ENCODE results near the gene CEACAM3. TPM values are rescaled to one million over a fixed set of nuclear protein-coding genes. Genes with fewer than 3 reads are reported as not detected.
A peak's percentile ranks its signal among the peaks of the same experiment; 100 is the strongest.
"Not testable (repeated sequence)": the region's sequence is repeated elsewhere in the genome, so short reads cannot be mapped to it uniquely, and the experiment has no call there.

The CEACAM3 gene
- total RNA-seq, 2 experiments from 2014 or later: not detected

- Mint-ChIP-seq H3K4me1 (ENCODE audit: low read depth) (peaks cover 3% of the 10 kb centered on the region), H3K27ac (no peak overlapping the region), H3K9me3 (no peaks in the 10 kb centered on the region), H3K4me3 (no peak overlapping the region), H3K27me3 (peaks cover 24% of the 10 kb centered on the region), H3K36me3 (ENCODE audit: low read depth) (no peaks in the 10 kb centered on the region)
- intact Hi-C loops (cut with micrococcal nuclease): loop anchor here (2.0 kb wide), 1 partner anchor 31 kb away; no protein-coding TSS in a partner anchor
- TF ChIP-seq CTCF (IDR thresholded peaks at IDR 0.05): peak; percentile 72
- POLR2A ChIA-PET: no interaction called here
- DNase-seq (peak; percentile 86), ATAC-seq (peak; percentile 96)
- CTCF ChIA-PET: interaction anchor here (0.8 to 7.7 kb wide), 45 partner anchors 8 to 305 kb away, joined by 3 to 177 read pairs (median 6); partner anchors contain the start of genes CEACAM3 and CEACAM5
Measured at GRCh38 chr19:41753936-41754529, 42.4 kb upstream of the CEACAM3 start.

- DNase-seq (no peak), ATAC-seq (no peak)
- H3K4me1 Mint-ChIP-seq (ENCODE audit: low read depth): peaks cover 3% of the 10 kb centered on the region
- POLR2A ChIA-PET: no interaction called here
- intact Hi-C loops (cut with micrococcal nuclease): loop anchor here (2.0 kb wide), 1 partner anchor 29 kb away; no protein-coding TSS in a partner anchor
- no peaks in the 10 kb centered on the region for H3K9me3 Mint-ChIP-seq
- H3K27ac Mint-ChIP-seq: no peak within 1 kb of the TSS
- TF ChIP-seq CTCF (IDR thresholded peaks at IDR 0.05): no peak
- CTCF ChIA-PET: interaction anchor here (0.6 to 7.7 kb wide), 10 partner anchors 14 to 114 kb away, joined by 3 to 177 read pairs (median 44); partner anchors contain the start of gene CEACAM3
- H3K36me3 Mint-ChIP-seq (ENCODE audit: low read depth): no peaks in the 10 kb centered on the region
- peaks cover 34% of the 10 kb centered on the region for H3K27me3 Mint-ChIP-seq
- no peak within 1 kb of the TSS for H3K4me3 Mint-ChIP-seq
Measured at GRCh38 chr19:41755328-41755913, 41.0 kb upstream of the CEACAM3 start, which contains the start of gene CEACAM6. TSS of gene CEACAM6 (plus strand) at chr19:41755530. CDS start at chr19:41755639, 109 bp downstream.

- DNase-seq (no peak), ATAC-seq (no peak)
- Mint-ChIP-seq H3K4me3 (no peak overlapping the region), H3K4me1 (ENCODE audit: low read depth) (peaks cover under 1% of the 10 kb centered on the region), H3K27ac (no peak overlapping the region), H3K9me3 (no peaks in the 10 kb centered on the region), H3K36me3 (ENCODE audit: low read depth) (no peaks in the 10 kb centered on the region), H3K27me3 (peaks cover 43% of the 10 kb centered on the region)
- TF ChIP-seq CTCF (IDR thresholded peaks at IDR 0.05): no peak
- intact Hi-C loops (cut with micrococcal nuclease): no loop called here
- CTCF ChIA-PET: interaction anchor here (0.9 to 1.1 kb wide), 2 partner anchors 35 to 78 kb away, joined by 3 read pairs; no protein-coding TSS in a partner anchor
- POLR2A ChIA-PET: no interaction called here
Measured at GRCh38 chr19:41758846-41759245, 37.5 kb upstream of the CEACAM3 start.

GRCh38 chr19:41767115-41767514, 29.3 kb upstream of the CEACAM3 start:
- intact Hi-C loops (cut with micrococcal nuclease): no loop called here
- Mint-ChIP-seq H3K4me1 (ENCODE audit: low read depth) (no peaks in the 10 kb centered on the region), H3K27ac (no peak overlapping the region), H3K27me3 (peaks cover 41% of the 10 kb centered on the region), H3K36me3 (ENCODE audit: low read depth) (no peaks in the 10 kb centered on the region), H3K9me3 (no peaks in the 10 kb centered on the region), H3K4me3 (no peak overlapping the region)
- ChIA-PET POLR2A (no interaction called here), CTCF (interaction anchor here (0.9 to 1.2 kb wide), 4 partner anchors 14 to 27 kb away, joined by 3 to 6 read pairs (median 4); no protein-coding TSS in a partner anchor)
- TF ChIP-seq CTCF (IDR thresholded peaks at IDR 0.05): no peak
- ATAC-seq: no peak
- no peak for DNase-seq

- intact Hi-C loops (cut with micrococcal nuclease); H3K4me1 Mint-ChIP-seq (ENCODE audit: low read depth); DNase-seq; H3K27ac Mint-ChIP-seq; H3K36me3 Mint-ChIP-seq (ENCODE audit: low read depth); POLR2A ChIA-PET; H3K4me3 Mint-ChIP-seq; H3K9me3 Mint-ChIP-seq; ATAC-seq: not testable (repeated sequence)
- H3K27me3 Mint-ChIP-seq: peaks cover 38% of the 10 kb centered on the region
- CTCF ChIA-PET: interaction anchor here (0.9 to 1.2 kb wide), 4 partner anchors 13 to 26 kb away, joined by 3 to 6 read pairs (median 4); no protein-coding TSS in a partner anchor
Measured at GRCh38 chr19:41768105-41768504, 28.3 kb upstream of the CEACAM3 start.
